K562 (cell line): ENCODE data around the gene GBP6. TPM values are rescaled to one million over a fixed set of nuclear protein-coding genes. Genes with fewer than 3 reads are reported as not detected.

ENCODE experiments used
- ATAC-seq: fragments of 200-7000 bp; cut with Tn5 transposase; 3 replicates; pipeline ENCODE4 v1.9.1; 2020; ENCODE audit warnings: moderate library complexity
- BruUV-seq: library from RNA; stranded (reverse); fragments of 400-500 nt; replicated peaks from 2 replicates; lab custom pipeline; 2021; lab: Mats Ljungman, UMichigan
- CTCF ChIA-PET: fragments of 300-600 bp; formaldehyde crosslinking; extraction: SDS; loops from one replicate; lab custom pipeline; 2021; ENCODE audit warnings: low intra/inter-chr PET ratio; lab: Yijun Ruan, JAX
- POLR2A ChIA-PET: fragments of 300-600, 350-650 bp; sonication (Branson Sonifier 250); formaldehyde crosslinking; extraction: SDS; loops from one replicate; lab custom pipeline; 2021; ENCODE audit warnings: antibody characterized with exemption, inconsistent platforms; lab: Yijun Ruan, JAX
- DNase-seq, 4 experiments: peaks; one replicate each; pipeline versions ENCODE4 v3.0.0 to v3.0.0-alpha.2; 2011 to 2018; ENCODE audit warnings: low spot score in 3 of 4, mixed read lengths in 3 of 4; ENCODE audit errors: extremely low read depth in 1 of 4
- FAIRE-seq: peaks from 2 replicates; lab custom pipeline; 2011; peaks lifted over from hg19 to GRCh38; lab: Jason Lieb, UNC
- H2AFZ ChIP-seq: 2 replicates; pipeline ENCODE4 v1.6.0; 2011; ENCODE audit warnings: low read depth, low read length, control low read depth, inconsistent platforms
- H3K27ac ChIP-seq: fragments of 200-600 bp; 3 replicates; pipeline ENCODE4 v1.8.0; 2011; ENCODE audit warnings: low read depth, mild to moderate bottlenecking, control low read depth, inconsistent platforms, low read length, moderate library complexity, mixed read lengths; ENCODE audit errors: extremely low read depth
- H3K27me3 ChIP-seq, 2 experiments: fragments of 300-600 bp in 1 of 2; 2 replicates in 1 of 2; 3 replicates in 1 of 2; pipeline versions ENCODE4 v1.6.0 to v1.8.0; 2011; ENCODE audit warnings: inconsistent platforms in 2 of 2, low read length in 2 of 2, mild to moderate bottlenecking in 1 of 2, mixed read lengths in 1 of 2, moderate library complexity in 1 of 2; ENCODE audit not compliant: control insufficient read depth in 2 of 2, insufficient read depth in 2 of 2
- H3K36me3 ChIP-seq: fragments of 300-600 bp; 3 replicates; pipeline ENCODE4 v1.8.0; 2011; ENCODE audit warnings: mild to moderate bottlenecking, low read length, inconsistent platforms; ENCODE audit not compliant: control insufficient read depth, insufficient read depth
- H3K4me1 ChIP-seq, 2 experiments: fragments of 200-600 bp in 1 of 2; replicated peaks in 1 of 2; 2 replicates in 1 of 2; 3 replicates in 1 of 2; pipeline versions ENCODE4 v1.5.1 to v1.8.0; 2011; ENCODE audit warnings: inconsistent platforms in 2 of 2, low read length in 2 of 2, mild to moderate bottlenecking in 1 of 2, mixed read lengths in 1 of 2, moderate library complexity in 1 of 2; ENCODE audit not compliant: control insufficient read depth in 2 of 2, insufficient read depth in 2 of 2
- H3K4me2 ChIP-seq: 2 replicates; pipeline ENCODE4 v1.6.1; 2011; ENCODE audit warnings: low read length, control low read depth, inconsistent platforms, mixed read lengths; ENCODE audit not compliant: insufficient read depth
- H3K4me3 ChIP-seq: fragments of 200-600 bp; sonication (generic), shearing (Covaris generic); 2 replicates; pipeline ENCODE4 v1.5.1; 2016; ENCODE audit warnings: control low read depth, inconsistent platforms
- H3K79me2 ChIP-seq: fragments of 200-600 bp; 3 replicates; pipeline ENCODE4 v1.8.0; 2011; ENCODE audit warnings: low read length, inconsistent platforms; ENCODE audit not compliant: control insufficient read depth, insufficient read depth
- H3K9ac ChIP-seq, 2 experiments: 2 replicates each; pipeline versions ENCODE4 v1.6.0 to v1.6.1; 2011; ENCODE audit warnings: low read depth in 2 of 2, low read length in 2 of 2, control low read depth in 1 of 2, inconsistent platforms in 1 of 2, mild to moderate bottlenecking in 1 of 2, mixed read lengths in 1 of 2; ENCODE audit not compliant: insufficient read depth in 1 of 2
- H3K9me1 ChIP-seq: one replicate; pipeline ENCODE4 v1.6.0; 2011; ENCODE audit warnings: inconsistent platforms, mild to moderate bottlenecking, low read length, moderate library complexity; ENCODE audit not compliant: control insufficient read depth, insufficient read depth
- H3K9me3 ChIP-seq: replicated peaks from 2 replicates; pipeline ENCODE4 v1.5.1; 2011; ENCODE audit warnings: low read depth, low read length, inconsistent platforms; ENCODE audit not compliant: control insufficient read depth, insufficient read depth
- H4K20me1 ChIP-seq: replicated peaks from 2 replicates; pipeline ENCODE4 v1.6.1; 2011; ENCODE audit warnings: low read length, inconsistent platforms, mixed read lengths; ENCODE audit not compliant: control insufficient read depth, insufficient read depth
- BCL6 ChIP-seq: fragments of 250-450 bp; sonication (Bioruptor Pico); IDR thresholded peaks from 2 replicates; pipeline ENCODE4 v1.4.0; 2020
- C11orf30 ChIP-seq: fragments of 450-650 bp; IDR thresholded peaks from 2 replicates; pipeline ENCODE4 v1.6.1; 2016; ENCODE audit warnings: low read depth, mild to moderate bottlenecking
- E2F6 ChIP-seq, 2 experiments: IDR thresholded peaks; 2 replicates each; pipeline ENCODE4 v1.6.1; 2011; ENCODE audit warnings: borderline replicate concordance in 1 of 2, control low read depth in 1 of 2, low read depth in 1 of 2, low read length in 1 of 2, mild to moderate bottlenecking in 1 of 2, mixed read lengths in 1 of 2, moderate library complexity in 1 of 2; ENCODE audit not compliant: insufficient read depth in 1 of 2, insufficient read length in 1 of 2, poor library complexity in 1 of 2, severe bottlenecking in 1 of 2; ENCODE audit errors: extremely low read depth in 1 of 2
- GABPA ChIP-seq: fragments of 200-800 bp; sonication (Bioruptor generic); conservative IDR thresholded peaks from 2 replicates; pipeline ENCODE4 v1.6.1; 2016; ENCODE audit warnings: low read depth, missing genetic modification characterization, missing compliant biosample characterization
- MAFF ChIP-seq: IDR thresholded peaks from 2 replicates; pipeline ENCODE4 v1.6.1; 2012; ENCODE audit warnings: low read length, improper control_type of control experiment
- MAFG ChIP-seq: fragments of 450-650 bp; conservative IDR thresholded peaks from 2 replicates; pipeline ENCODE4 v1.6.1; 2016; ENCODE audit warnings: missing genetic modification characterization, missing compliant biosample characterization
- MAFK ChIP-seq: IDR thresholded peaks from 2 replicates; pipeline ENCODE4 v1.6.1; 2011; ENCODE audit warnings: low read length, improper control_type of control experiment
- POLR2G ChIP-seq: fragments of 200-400 bp; formaldehyde crosslinking; IDR thresholded peaks from 2 replicates; pipeline ENCODE4 v1.6.1; 2017; ENCODE audit warnings: low read depth, mild to moderate bottlenecking, antibody characterized with exemption, low read length, moderate library complexity
- SMARCA4 ChIP-seq: fragments of 450-650 bp; IDR thresholded peaks from 2 replicates; pipeline ENCODE4 v1.6.1; 2016
- SP1 ChIP-seq: sonication (generic); formaldehyde crosslinking; IDR thresholded peaks from 2 replicates; pipeline ENCODE4 v1.8.1; 2022; ENCODE audit warnings: mild to moderate bottlenecking, missing genetic modification reagents
- TAF7 ChIP-seq: fragments of 450-650 bp; IDR thresholded peaks from 2 replicates; pipeline ENCODE4 v1.6.1; 2016; ENCODE audit warnings: missing genetic modification characterization, missing compliant biosample characterization
- TCF3 ChIP-seq: sonication (generic); formaldehyde crosslinking; IDR thresholded peaks from 2 replicates; pipeline ENCODE4 v1.4.0; 2020; ENCODE audit warnings: mild to moderate bottlenecking, missing genetic modification reagents
- ZMIZ1 ChIP-seq, 2 experiments: fragments of 150-350 bp in 1 of 2; IDR thresholded peaks; 2 replicates each; pipeline ENCODE4 v1.6.1; 2012 to 2016; ENCODE audit warnings: low read depth in 2 of 2, low read length in 2 of 2, mild to moderate bottlenecking in 1 of 2, moderate library complexity in 1 of 2
- ZNF316 ChIP-seq: fragments of 450-650 bp; IDR thresholded peaks from 2 replicates; pipeline ENCODE4 v1.6.1; 2016
- WGBS: fragments of 100-300 bp; shearing (Covaris generic); methylation state at CpG from one replicate; pipeline ENCODE4 v1.1.6; 2016; ENCODE audit warnings: low coverage, mixed read lengths; ENCODE audit not compliant: insufficient coverage; ENCODE audit errors: missing lambda C conversion rate; 5-methylcytosine and 5-hydroxymethylcytosine counted together
- in situ Hi-C: fragments of 300-500 bp; cut with MboI; formaldehyde crosslinking; loops from 4 replicates; pipeline ENCODE4 v1.15.0; 2018; ENCODE audit warnings: inconsistent platforms, mixed read lengths
- intact Hi-C: fragments of 100-400 bp; cut with micrococcal nuclease; formaldehyde crosslinking; loops from 2 replicates; pipeline ENCODE4 v1.14.2; 2022
- polyA plus RNA-seq, 8 experiments: library from polyadenylated mRNA; depleted of rRNA in 4 of 8; stranded (reverse) in 5 of 8; unstranded in 3 of 8; fragments of >200 nt; fragmentation: Nextera tagmentation in 2 of 8; fragmentation: Illumina TruSeq in 1 of 8; extraction: Ambion mirVana in 2 of 8; extraction: Trizol in 1 of 8; gene quantifications; 2 replicates each; pipeline versions ENCODE4 v1.2.1 to v1.2.3, GENCODE V29; 2011 to 2014; ENCODE audit warnings: inconsistent platforms in 1 of 8, missing spikeins in 1 of 8
- total RNA-seq, 7 experiments: library from RNA; depleted of rRNA in 6 of 7; stranded (reverse); fragments of >200 nt in 6 of 7; fragmentation: Illumina TruSeq in 2 of 7; extraction: Trizol in 2 of 7; gene quantifications; 2 replicates each; pipeline versions ENCODE4 v1.2.1 to v1.2.3, GENCODE V29; 2011 to 2021; ENCODE audit warnings: low replicate concordance in 1 of 7

Gene GBP6
- total and polyA plus RNA-seq, 9 of the 15 experiments (the other 6 are each of a cell fraction or from before 2014, with no cell fraction given), result not detected

- TF ChIP-seq ZMIZ1 (IDR thresholded peaks at IDR 0.05; ENCODE audit: low read depth in 2 of 2, low read length in 2 of 2) (no peak), TAF7 (tag) (no peak), E2F6 (IDR thresholded peaks at IDR 0.05; ENCODE audit: borderline replicate concordance in 1 of 2, extremely low read depth in 1 of 2, insufficient read depth in 1 of 2, insufficient read length in 1 of 2, low read depth in 1 of 2, low read length in 1 of 2, poor library complexity in 1 of 2, severe bottlenecking in 1 of 2) (no peak)
Measured at GRCh38 chr1:89331890-89332289, 32.0 kb upstream of the GBP6 start (continued).

GRCh38 chr1:89332461-89332860, 31.4 kb upstream of the GBP6 start:
- no peak for TF ChIP-seq GABPA (tag)
- TF ChIP-seq BCL6 (CRISPR knock-in tag), result no peak
- TF ChIP-seq SMARCA4, result no peak
- TF ChIP-seq MAFK, result peak; percentile 90
- no peak for TF ChIP-seq TCF3 (CRISPR knock-in tag)
- TF ChIP-seq POLR2G, result no peak
- peak; percentile 77 for TF ChIP-seq MAFG (tag)
- TF ChIP-seq ZNF316, result peak; percentile 85
- TF ChIP-seq SP1 (CRISPR knock-in tag), result no peak
- TF ChIP-seq MAFF, result peak; percentile 83
- peak; percentile 74 for TF ChIP-seq C11orf30
- Histone ChIP-seq H3K4me2 (no peak overlapping the region), H3K4me1 (no peaks in the 10 kb centered on the region), H4K20me1 (no peaks in the 10 kb centered on the region), H2AFZ (no peak overlapping the region), H3K9ac (no peak overlapping the region), H3K4me3 (no peak overlapping the region), H3K79me2 (no peaks in the 10 kb centered on the region), H3K27ac (no peak overlapping the region), H3K9me1 (no peaks in the 10 kb centered on the region), H3K9me3 (no peaks in the 10 kb centered on the region), H3K36me3 (no peaks in the 10 kb centered on the region), H3K27me3 (no peaks in the 10 kb centered on the region)
- no peak for DNase-seq
- ATAC-seq, result no peak
- no peak for FAIRE-seq
- intact Hi-C loops, result no loop called here
- in situ Hi-C loops, result no loop called here
- 0% methylated on average over 3 of the region's 3 CpGs for WGBS
- POLR2A ChIA-PET, result interaction anchor here (1.1 kb wide), 1 partner anchor 10 kb away, joined by 3 read pairs; no protein-coding TSS in a partner anchor
- BruUV-seq, result no TSS peak
- CTCF ChIA-PET, result no interaction called here
